ENCODE results near the gene ENG. TPM values are rescaled to one million over a fixed set of nuclear protein-coding genes. Genes with fewer than 3 reads are reported as not detected.

ENG gene
- total and polyA plus RNA-seq, 10 donors = 29.2 to 334 (median 222) TPM

- Histone ChIP-seq H3K27me3 (replicated peaks in 1 of 7) (no peaks in the 10 kb centered on the region), H3K9me3 (no peaks in the 10 kb centered on the region), H3K36me3 (peaks cover 0 to 34% (median 21%) of the 10 kb centered on the region in 6 donors), H3K4me3 (peak overlapping the region in 1 of 8 donors; percentile 4), H3K27ac (peak overlapping the region in 7 of 8 donors; percentile 51 to 75 (median 60)), H3K4me1 (peaks cover 19 to 77% (median 54%) of the 10 kb centered on the region in 6 donors)
- TF ChIP-seq, protein P1, sequence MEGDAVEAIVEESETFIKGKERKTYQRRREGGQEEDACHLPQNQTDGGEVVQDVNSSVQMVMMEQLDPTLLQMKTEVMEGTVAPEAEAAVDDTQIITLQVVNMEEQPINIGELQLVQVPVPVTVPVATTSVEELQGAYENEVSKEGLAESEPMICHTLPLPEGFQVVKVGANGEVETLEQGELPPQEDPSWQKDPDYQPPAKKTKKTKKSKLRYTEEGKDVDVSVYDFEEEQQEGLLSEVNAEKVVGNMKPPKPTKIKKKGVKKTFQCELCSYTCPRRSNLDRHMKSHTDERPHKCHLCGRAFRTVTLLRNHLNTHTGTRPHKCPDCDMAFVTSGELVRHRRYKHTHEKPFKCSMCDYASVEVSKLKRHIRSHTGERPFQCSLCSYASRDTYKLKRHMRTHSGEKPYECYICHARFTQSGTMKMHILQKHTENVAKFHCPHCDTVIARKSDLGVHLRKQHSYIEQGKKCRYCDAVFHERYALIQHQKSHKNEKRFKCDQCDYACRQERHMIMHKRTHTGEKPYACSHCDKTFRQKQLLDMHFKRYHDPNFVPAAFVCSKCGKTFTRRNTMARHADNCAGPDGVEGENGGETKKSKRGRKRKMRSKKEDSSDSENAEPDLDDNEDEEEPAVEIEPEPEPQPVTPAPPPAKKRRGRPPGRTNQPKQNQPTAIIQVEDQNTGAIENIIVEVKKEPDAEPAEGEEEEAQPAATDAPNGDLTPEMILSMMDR (IDR thresholded peaks at IDR 0.05 in 8 of 11, conservative IDR thresholded peaks at IDR 0.05 in 3 of 11) = no peak
- TF ChIP-seq POLR2A (IDR thresholded peaks at IDR 0.05) (no peak), POLR2AphosphoS5 (IDR thresholded peaks at IDR 0.05) (peak; percentile 56 to 76 (median 75))
- DNase-seq = no peak
- WGBS, 5 donors = 32 to 53% (median 44%) methylated on average over 8 of the region's 8 CpGs
- intact Hi-C loops (cut with DNase I; ENCODE audit: low total_unique reads) = loop anchor here (10.0 kb wide), 1 partner anchor 68 kb away; no protein-coding TSS in a partner anchor
Measured at GRCh38 chr9:127796225-127796813, 58.1 kb downstream of the ENG start.

- DNase-seq = no peak
- WGBS, 5 donors = 79 to 89% (median 83%) methylated on average over 12 to 14 of the region's 14 CpGs
- Histone ChIP-seq H3K27me3 (replicated peaks in 1 of 7) (no peaks in the 10 kb centered on the region), H3K27ac (peak overlapping the region in 6 of 8 donors; percentile 8 to 96 (median 46)), H3K9me3 (no peaks in the 10 kb centered on the region), H3K4me3 (no peak overlapping the region), H3K4me1 (peaks cover 19 to 94% (median 71%) of the 10 kb centered on the region in 6 donors), H3K36me3 (peaks cover 6 to 55% (median 42%) of the 10 kb centered on the region in 6 donors)
- intact Hi-C loops (cut with DNase I; ENCODE audit: low total_unique reads) = loop anchor here (10.0 kb wide), 1 partner anchor 71 kb away; no protein-coding TSS in a partner anchor
- TF ChIP-seq, protein P1 (IDR thresholded peaks at IDR 0.05 in 8 of 11, conservative IDR thresholded peaks at IDR 0.05 in 3 of 11) = no peak
- TF ChIP-seq POLR2AphosphoS5 (IDR thresholded peaks at IDR 0.05) (peak; percentile 50 to 57 (median 51)), POLR2A (IDR thresholded peaks at IDR 0.05) (no peak)
Measured at GRCh38 chr9:127794001-127794791, 60.3 kb downstream of the ENG start.

DNA sequence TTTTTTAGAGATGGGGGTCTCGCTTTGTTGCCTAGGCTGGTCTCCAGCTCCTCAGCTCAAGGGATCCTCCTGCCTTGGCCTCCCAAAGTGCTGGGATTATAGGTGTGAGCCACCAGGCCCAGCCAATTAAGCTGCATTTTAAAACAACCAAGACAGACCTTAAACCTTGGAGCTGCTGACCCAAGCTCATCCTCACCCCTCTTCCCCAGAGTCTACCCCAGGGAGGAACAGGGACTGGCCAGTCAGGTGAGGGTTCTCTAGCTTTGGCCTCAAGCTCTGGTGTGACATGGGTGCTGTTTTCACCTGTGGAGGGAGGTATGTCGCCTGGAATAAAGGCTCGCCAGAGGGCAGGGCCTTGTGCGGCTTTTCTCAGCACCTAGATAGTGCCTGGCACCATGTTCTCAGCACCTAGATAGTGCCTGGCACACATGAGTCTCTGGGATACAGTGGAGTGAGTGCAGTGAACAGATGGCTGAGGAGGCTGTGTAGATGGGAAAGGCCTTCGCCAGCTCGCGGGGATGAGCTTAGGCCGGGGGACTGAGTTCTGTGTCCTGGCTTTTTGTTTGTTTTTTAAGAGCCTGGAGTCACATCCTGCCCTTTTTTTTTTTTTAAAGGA, 61.3 kb downstream of the ENG start:
- intact Hi-C loops (cut with DNase I; ENCODE audit: low total_unique reads) = loop anchor here (10.0 kb wide), 1 partner anchor 72 kb away; no protein-coding TSS in a partner anchor
- 66 to 78% (median 71%) methylated on average over 6 to 8 of the region's 8 CpGs for WGBS, 5 donors
- no peak overlapping the region for H3K4me3 ChIP-seq
- peaks cover 6 to 65% (median 52%) of the 10 kb centered on the region in 6 donors for H3K36me3 ChIP-seq
- no peaks in the 10 kb centered on the region for H3K9me3 ChIP-seq
- TF ChIP-seq, protein P1 (IDR thresholded peaks at IDR 0.05 in 8 of 11, conservative IDR thresholded peaks at IDR 0.05 in 3 of 11) = no peak
- TF ChIP-seq POLR2AphosphoS5 (IDR thresholded peaks at IDR 0.05) (peak in 2 of 3 donors; percentile 56 to 57), POLR2A (IDR thresholded peaks at IDR 0.05) (no peak)
- H3K27me3 ChIP-seq (replicated peaks in 1 of 7) = no peaks in the 10 kb centered on the region
- peaks cover 22 to 100% (median 81%) of the 10 kb centered on the region in 6 donors for H3K4me1 ChIP-seq
- no peak for DNase-seq
- H3K27ac ChIP-seq = peak overlapping the region in 6 of 8 donors; percentile 13 to 96 (median 53)
